ENCODE results near the gene ATP5F1A.
"Not testable (repeated sequence)": the region's sequence is repeated elsewhere in the genome, so short reads cannot be mapped to it uniquely, and the experiment has no call there.

- TF ChIP-seq POLR2AphosphoS5 (IDR thresholded peaks at IDR 0.05; ENCODE audit: borderline replicate concordance, low read depth, low read length); EZH2 (IDR thresholded peaks at IDR 0.05); FOXP2 (optimal IDR thresholded peaks at IDR 0.05; ENCODE audit: control extremely low read depth, extremely low read length, insufficient read depth): not testable (repeated sequence)
Measured at GRCh38 chr18:46088501-46088900, 9.6 kb downstream of the ATP5F1A start.

All from SK-N-MC (cell line).